Medulla oblongata (tissue), 1 donor: ENCODE data around the gene LRBA.
A peak's percentile ranks its signal among the peaks of the same experiment; 100 is the strongest.

Experiments used
- DNase-seq: peaks from one replicate; pipeline ENCODE4 v3.0.0-alpha.2; 2015; ENCODE audit errors: extremely low spot score

Gene LRBA

GRCh38 chr4:150327262-150327780 lies 687.8 kb downstream of the LRBA start:
- DNase-seq: no peak

- DNase-seq: no peak
Observed at GRCh38 chr4:150325872-150326271, 689.2 kb downstream of the LRBA start.

- no peak for DNase-seq
Observed at GRCh38 chr4:150323406-150324325, 691.4 kb downstream of the LRBA start.

GRCh38 chr4:150322646-150323045 lies 692.4 kb downstream of the LRBA start:
- DNase-seq: no peak

- no peak for DNase-seq
Observed at GRCh38 chr4:150321113-150321512, 694.0 kb downstream of the LRBA start.

- no peak for DNase-seq
Observed at GRCh38 chr4:150318971-150319370, 696.1 kb downstream of the LRBA start.

GRCh38 chr4:150318527-150318926 lies 696.6 kb downstream of the LRBA start:
- no peak for DNase-seq

GRCh38 chr4:150316332-150317205 lies 698.5 kb downstream of the LRBA start:
- no peak for DNase-seq

- DNase-seq: no peak
Observed at GRCh38 chr4:150315691-150316090, 699.4 kb downstream of the LRBA start.

- no peak for DNase-seq
Observed at GRCh38 chr4:150315175-150315574, 699.9 kb downstream of the LRBA start.

GRCh38 chr4:150314031-150314430 lies 701.1 kb downstream of the LRBA start:
- no peak for DNase-seq

GRCh38 chr4:150310159-150310895 lies 704.8 kb downstream of the LRBA start:
- no peak for DNase-seq

- DNase-seq: no peak
Observed at GRCh38 chr4:150308824-150309472, 706.1 kb downstream of the LRBA start.

- DNase-seq: no peak
Observed at GRCh38 chr4:150306719-150307118, 708.4 kb downstream of the LRBA start.

- no peak for DNase-seq
Observed at GRCh38 chr4:150305995-150306394, 709.1 kb downstream of the LRBA start.

GRCh38 chr4:150302553-150302952 lies 712.5 kb downstream of the LRBA start:
- DNase-seq: no peak

- no peak for DNase-seq
Observed at GRCh38 chr4:150299816-150300215, 715.3 kb downstream of the LRBA start.

GRCh38 chr4:150297861-150298474 lies 717.1 kb downstream of the LRBA start:
- DNase-seq: peak; percentile 56

GRCh38 chr4:150289881-150290280 lies 725.2 kb downstream of the LRBA start:
- no peak for DNase-seq

- DNase-seq: no peak
Observed at GRCh38 chr4:150289198-150289597, 725.9 kb downstream of the LRBA start.

- DNase-seq: no peak
Observed at GRCh38 chr4:150286656-150287055, 728.4 kb downstream of the LRBA start.
